GM12801 (cell line): ENCODE data around the gene KAT8.

Source experiments
- CTCF ChIP-seq: IDR thresholded peaks from one replicate; pipeline ENCODE4 v1.5.1; 2011; ENCODE audit warnings: control low read depth; ENCODE audit not compliant: insufficient read length; ENCODE audit errors: extremely low read depth

The KAT8 gene

DNA sequence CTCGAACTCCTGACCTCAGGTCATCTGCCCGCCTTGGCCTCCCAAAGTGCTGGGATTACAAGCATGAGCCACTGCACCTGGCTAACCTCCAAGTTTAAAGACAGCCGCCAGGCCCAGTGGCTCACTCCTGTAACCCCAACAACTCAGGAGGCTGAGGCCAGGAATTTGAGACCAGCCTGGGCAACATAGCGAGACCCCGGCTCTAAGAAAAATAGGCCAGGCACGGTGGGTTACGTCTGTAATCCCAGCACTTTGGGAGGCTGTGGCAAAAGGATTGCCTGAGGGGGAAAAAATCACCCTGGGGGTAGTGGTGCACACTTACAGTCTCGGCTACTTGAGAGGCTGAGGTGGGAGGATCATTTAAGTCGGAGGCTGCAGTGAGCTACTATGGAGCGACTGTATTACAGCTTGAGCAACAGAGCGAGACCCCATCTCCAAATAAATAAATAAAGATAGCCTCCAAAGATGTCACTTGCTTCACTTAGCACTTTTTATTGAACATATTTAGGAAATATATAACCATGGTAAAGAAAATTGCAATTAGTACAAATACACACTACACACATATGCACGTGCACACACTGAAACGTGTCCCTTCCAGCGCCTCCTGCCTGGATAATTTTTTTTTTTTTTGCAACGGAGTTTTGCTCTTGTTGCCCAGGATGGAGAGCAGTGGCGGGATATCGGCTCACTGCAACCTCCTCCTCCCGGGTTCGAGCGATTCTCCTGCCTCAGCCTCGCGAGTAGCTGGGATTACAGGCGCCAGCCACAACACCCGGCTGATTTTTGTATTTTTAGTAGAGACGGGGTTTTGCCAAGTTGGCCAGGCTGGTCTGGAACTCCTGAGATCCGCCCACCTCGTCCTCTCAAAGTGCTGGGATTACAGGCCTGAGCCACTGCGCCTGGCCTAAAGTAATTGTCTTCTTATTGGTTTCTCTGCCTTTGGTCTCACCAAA is 10.7 kb upstream of the KAT8 start:
- no peak for TF ChIP-seq CTCF

- no peak for TF ChIP-seq CTCF
Observed at GRCh38 chr16:31107465-31107867, 10.0 kb upstream of the KAT8 start.

DNA sequence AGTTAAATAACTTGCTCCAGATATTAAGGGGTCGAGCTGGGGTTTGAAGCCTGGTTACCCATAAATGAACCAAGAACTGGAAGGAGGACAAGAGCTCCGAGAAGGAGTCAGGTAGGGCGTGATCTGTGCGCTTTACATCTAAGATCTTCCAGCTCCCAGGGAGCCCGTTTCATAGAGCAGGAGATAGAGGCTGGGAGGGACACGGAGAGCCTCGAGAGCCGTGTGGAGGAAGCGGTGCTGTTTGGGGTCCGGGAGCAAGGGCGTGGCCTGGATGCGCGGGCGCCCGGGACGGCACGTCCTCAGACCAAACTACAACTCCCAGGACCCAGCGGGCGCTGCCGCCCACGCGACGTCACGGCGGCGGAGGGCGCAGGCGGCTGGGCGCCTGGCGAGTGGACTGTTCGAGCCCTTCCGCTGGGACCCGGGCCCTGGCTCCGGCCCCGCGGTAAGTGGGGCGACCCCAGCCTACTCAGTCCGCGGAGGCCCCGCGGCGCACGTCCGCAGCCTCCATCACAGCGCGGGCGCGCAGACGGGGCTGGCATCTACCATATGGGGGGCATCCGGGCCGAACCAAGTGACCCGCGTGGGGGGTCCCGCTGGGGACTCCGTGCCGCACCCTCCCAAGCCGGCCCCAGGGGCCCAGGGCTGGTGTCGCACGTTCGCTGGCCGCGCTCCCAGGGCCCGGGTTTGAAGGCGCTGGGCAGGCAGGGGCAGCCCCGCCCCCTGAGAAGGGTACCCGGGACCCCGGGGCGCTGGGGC is 9.2 kb upstream of the KAT8 start, which contains the start of gene BCKDK:
Gene BCKDK, plus strand, starts transcription at position 352 of the 759 bp plus-strand sequence. CDS start 838 bp downstream, outside the sequence.
- no peak for TF ChIP-seq CTCF

DNA sequence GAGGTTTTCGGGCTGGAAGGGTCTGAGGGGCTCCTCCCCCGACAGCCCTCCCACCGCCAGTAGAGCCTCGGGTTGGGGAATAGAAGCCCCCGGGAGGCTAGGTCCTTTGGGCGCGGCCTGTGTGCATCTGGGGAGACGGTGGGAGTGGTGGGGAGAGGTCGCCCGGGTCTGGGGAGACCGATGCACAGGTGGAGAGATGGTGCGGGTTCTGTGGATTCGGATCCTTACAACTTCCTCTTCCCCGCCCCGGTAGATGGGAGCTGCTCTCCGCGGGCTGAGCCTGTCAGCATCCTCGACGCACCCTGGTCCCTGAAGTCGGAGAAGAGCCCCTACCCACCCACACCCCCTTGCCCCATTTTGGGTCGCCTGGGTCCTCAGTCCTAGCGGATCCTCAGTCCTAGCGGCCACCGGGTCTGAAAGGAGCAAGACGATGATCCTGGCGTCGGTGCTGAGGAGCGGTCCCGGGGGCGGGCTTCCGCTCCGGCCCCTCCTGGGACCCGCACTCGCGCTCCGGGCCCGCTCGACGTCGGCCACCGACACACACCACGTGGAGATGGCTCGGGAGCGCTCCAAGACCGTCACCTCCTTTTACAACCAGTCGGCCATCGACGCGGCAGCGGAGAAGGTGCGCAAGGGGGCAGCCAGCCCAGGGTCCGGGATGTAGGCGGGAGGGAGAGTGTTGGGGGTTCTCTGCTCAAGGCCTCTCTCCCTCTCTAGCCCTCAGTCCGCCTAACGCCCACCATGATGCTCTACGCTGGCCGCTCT is 8.5 kb upstream of the KAT8 start:
- no peak for TF ChIP-seq CTCF

DNA sequence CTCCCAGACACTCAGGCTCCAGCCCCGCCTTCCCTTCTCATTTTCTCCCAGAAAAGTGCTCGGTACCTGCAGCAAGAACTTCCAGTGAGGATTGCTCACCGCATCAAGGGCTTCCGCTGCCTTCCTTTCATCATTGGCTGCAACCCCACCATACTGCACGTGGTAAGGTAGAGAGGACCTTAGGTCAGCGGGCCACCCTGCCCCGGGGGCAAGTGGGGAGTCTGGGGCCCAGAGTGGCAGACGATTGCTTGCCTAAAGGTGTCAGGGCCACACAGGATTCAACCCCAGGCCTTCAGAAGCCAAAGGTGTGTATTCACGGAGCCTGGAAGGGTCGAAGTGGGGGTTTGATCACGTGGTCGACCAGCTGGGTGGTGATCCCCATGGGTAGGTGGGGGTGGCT is 7.8 kb upstream of the KAT8 start:
- no peak for TF ChIP-seq CTCF

DNA sequence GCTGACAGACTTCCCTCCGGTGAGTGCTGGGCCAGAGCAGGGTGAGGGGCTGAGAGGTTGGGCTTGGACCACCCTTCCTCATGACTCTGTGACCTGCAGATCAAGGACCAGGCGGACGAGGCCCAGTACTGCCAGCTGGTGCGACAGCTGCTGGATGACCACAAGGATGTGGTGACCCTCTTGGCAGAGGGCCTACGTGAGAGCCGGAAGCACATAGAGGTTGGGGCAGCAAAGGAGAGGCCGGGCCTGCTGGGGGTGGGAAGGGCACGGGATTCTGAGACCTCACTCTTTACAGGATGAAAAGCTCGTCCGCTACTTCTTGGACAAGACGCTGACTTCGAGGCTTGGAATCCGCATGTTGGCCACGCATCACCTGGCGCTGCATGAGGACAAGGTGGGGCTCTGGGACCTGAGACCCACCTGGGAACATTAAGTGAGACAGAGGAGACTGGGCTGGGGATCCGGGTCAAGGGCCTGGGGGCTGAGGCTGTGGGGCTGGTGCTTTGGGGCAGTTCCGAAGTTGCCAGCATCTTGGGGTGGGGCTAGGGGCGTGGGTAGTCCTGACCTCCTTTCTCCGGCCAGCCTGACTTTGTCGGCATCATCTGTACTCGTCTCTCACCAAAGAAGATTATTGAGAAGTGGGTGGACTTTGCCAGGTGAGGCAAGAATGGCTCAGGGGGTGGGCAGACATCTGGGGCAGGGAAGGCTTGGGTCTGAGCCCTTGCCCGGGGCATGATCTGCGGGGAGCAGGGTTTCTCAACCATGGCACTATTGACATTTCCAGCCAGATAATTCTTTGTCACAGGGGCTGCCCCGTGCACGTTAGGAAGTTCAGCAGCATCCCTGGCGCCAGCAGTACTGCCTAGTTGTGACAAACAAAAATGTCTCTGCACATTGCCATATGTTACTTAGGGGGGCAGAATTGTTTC is 7.1 kb upstream of the KAT8 start:
- TF ChIP-seq CTCF: no peak
